HEK293 (cell line): ENCODE results near the gene IL16.

Experiments
- CTCF ChIA-PET: fragments of 350-600 bp; formaldehyde crosslinking; extraction: SDS; loops from one replicate; lab custom pipeline; 2021; ENCODE audit warnings: antibody characterized with exemption; lab: Yijun Ruan, JAX
- POLR2A ChIA-PET: fragments of 300-600 bp; formaldehyde crosslinking; extraction: SDS; loops from one replicate; lab custom pipeline; 2020; ENCODE audit warnings: antibody characterized with exemption, inconsistent platforms; lab: Yijun Ruan, JAX
- H3K27ac ChIP-seq: fragments of 200-500 bp; sonication (Bioruptor generic); 2 replicates; pipeline ENCODE4 v1.5.1; 2014; ENCODE audit warnings: low read depth, low read length, control low read depth, inconsistent platforms; ENCODE audit errors: extremely low read depth
- H3K36me3 ChIP-seq, 2 experiments: fragments of 200-500 bp in 1 of 2; sonication (Bioruptor generic) in 1 of 2; 1 replicate in 1 of 2; 2 replicates in 1 of 2; pipeline ENCODE4 v1.5.1; 2014 to 2017; ENCODE audit warnings: inconsistent platforms in 2 of 2, low read length in 2 of 2; ENCODE audit not compliant: control insufficient read depth in 2 of 2, insufficient read depth in 1 of 2
- H3K4me1 ChIP-seq: fragments of 200-500 bp; sonication (Bioruptor generic); 2 replicates; pipeline ENCODE4 v1.5.1; 2014; ENCODE audit warnings: mild to moderate bottlenecking, low read length, inconsistent platforms; ENCODE audit not compliant: control insufficient read depth, insufficient read depth
- H3K4me3 ChIP-seq: 2 replicates; pipeline ENCODE4 v1.5.1; 2011; ENCODE audit warnings: low read depth, mild to moderate bottlenecking, control low read depth, low read length, moderate library complexity
- H3K9me3 ChIP-seq: fragments of 200-500 bp; sonication (Bioruptor generic); 2 replicates; pipeline ENCODE4 v1.5.1; 2014; ENCODE audit warnings: low read depth, low read length, inconsistent platforms; ENCODE audit not compliant: control insufficient read depth, insufficient read depth
- EGR2 ChIP-seq: fragments of 450-650 bp; formaldehyde crosslinking; IDR thresholded peaks from 2 replicates; pipeline ENCODE4 v1.5.1; 2016; ENCODE audit warnings: low read depth, missing biosample characterization, missing genetic modification characterization
- KLF7 ChIP-seq: fragments of 450-650 bp; formaldehyde crosslinking; IDR thresholded peaks from 2 replicates; pipeline ENCODE4 v1.5.1; 2016; ENCODE audit warnings: missing biosample characterization, missing genetic modification characterization, borderline replicate concordance
- KLF9 ChIP-seq: fragments of 450-650 bp; formaldehyde crosslinking; IDR thresholded peaks from 2 replicates; pipeline ENCODE4 v1.5.1; 2016; ENCODE audit warnings: missing biosample characterization, missing genetic modification characterization, low read depth
- PRDM2 ChIP-seq: fragments of 450-650 bp; formaldehyde crosslinking; IDR thresholded peaks from 2 replicates; pipeline ENCODE4 v1.5.1; 2016; ENCODE audit warnings: missing biosample characterization, missing genetic modification characterization, borderline replicate concordance
- SALL2 ChIP-seq: fragments of 450-650 bp; formaldehyde crosslinking; IDR thresholded peaks from 2 replicates; pipeline ENCODE4 v1.5.0; 2017; ENCODE audit warnings: missing biosample characterization, mild to moderate bottlenecking, missing genetic modification characterization, borderline replicate concordance
- SCRT2 ChIP-seq: fragments of 450-650 bp; formaldehyde crosslinking; IDR thresholded peaks from 2 replicates; pipeline ENCODE4 v1.5.1; 2016; ENCODE audit warnings: missing biosample characterization, missing genetic modification characterization
- ZNF148 ChIP-seq: fragments of 450-650 bp; formaldehyde crosslinking; IDR thresholded peaks from 2 replicates; pipeline ENCODE4 v1.5.0; 2017; ENCODE audit warnings: missing biosample characterization, missing genetic modification characterization, borderline replicate concordance
- ZNF2 ChIP-seq: fragments of 450-650 bp; formaldehyde crosslinking; IDR thresholded peaks from 2 replicates; pipeline ENCODE4 v1.5.1; 2016; ENCODE audit warnings: missing biosample characterization, missing genetic modification characterization
- ZNF324 ChIP-seq: fragments of 450-650 bp; formaldehyde crosslinking; IDR thresholded peaks from 2 replicates; pipeline ENCODE4 v1.5.1; 2016; ENCODE audit warnings: missing biosample characterization, missing genetic modification characterization
- ZNF404 ChIP-seq: fragments of 450-650 bp; formaldehyde crosslinking; IDR thresholded peaks from 2 replicates; pipeline ENCODE4 v1.5.1; 2017; ENCODE audit warnings: missing biosample characterization, missing genetic modification characterization
- ZNF514 ChIP-seq: fragments of 450-650 bp; formaldehyde crosslinking; IDR thresholded peaks from 2 replicates; pipeline ENCODE4 v1.5.1; 2016; ENCODE audit warnings: missing biosample characterization, missing genetic modification characterization
- ZNF837 ChIP-seq: fragments of 450-650 bp; formaldehyde crosslinking; IDR thresholded peaks from 2 replicates; pipeline ENCODE4 v1.5.1; 2016; ENCODE audit warnings: missing biosample characterization, missing genetic modification characterization
- TF ChIP-seq, protein P1 (sequence below): fragments of 450-650 bp; formaldehyde crosslinking; IDR thresholded peaks from 2 replicates; pipeline ENCODE4 v1.5.1; 2017; ENCODE audit warnings: missing biosample characterization, mild to moderate bottlenecking, missing genetic modification characterization, moderate library complexity
- TF ChIP-seq, protein P2 (sequence below): fragments of 450-650 bp; formaldehyde crosslinking; IDR thresholded peaks from 2 replicates; pipeline ENCODE4 v1.5.1; 2017; ENCODE audit warnings: missing biosample characterization, missing genetic modification characterization

The IL16 gene

GRCh38 chr15:81165535-81165934 lies 31.1 kb upstream of the IL16 start:
- H3K36me3 ChIP-seq = no peaks in the 10 kb centered on the region
- no peak overlapping the region for H3K27ac ChIP-seq
- H3K9me3 ChIP-seq = no peaks in the 10 kb centered on the region
- TF ChIP-seq KLF7 (tag by site-specific recombination) = no peak
- no peak for TF ChIP-seq ZNF837 (tag by site-specific recombination)
- no peak for TF ChIP-seq ZNF2 (tag by site-specific recombination)
- TF ChIP-seq ZNF148 = no peak
- ChIA-PET POLR2A (no interaction called here), CTCF (interaction anchor here (0.6 to 2.9 kb wide), 5 partner anchors 10 to 188 kb away, joined by 3 to 24 read pairs (median 6); no protein-coding TSS in a partner anchor)
- no peak overlapping the region for H3K4me3 ChIP-seq
- H3K4me1 ChIP-seq = no peaks in the 10 kb centered on the region

- no peak for TF ChIP-seq SALL2 (tag by site-specific recombination)
- TF ChIP-seq EGR2 (tag by site-specific recombination) = no peak
- no peak for TF ChIP-seq ZNF404 (tag by site-specific recombination)
- TF ChIP-seq SCRT2 (tag by site-specific recombination) = no peak
- TF ChIP-seq, protein P1, sequence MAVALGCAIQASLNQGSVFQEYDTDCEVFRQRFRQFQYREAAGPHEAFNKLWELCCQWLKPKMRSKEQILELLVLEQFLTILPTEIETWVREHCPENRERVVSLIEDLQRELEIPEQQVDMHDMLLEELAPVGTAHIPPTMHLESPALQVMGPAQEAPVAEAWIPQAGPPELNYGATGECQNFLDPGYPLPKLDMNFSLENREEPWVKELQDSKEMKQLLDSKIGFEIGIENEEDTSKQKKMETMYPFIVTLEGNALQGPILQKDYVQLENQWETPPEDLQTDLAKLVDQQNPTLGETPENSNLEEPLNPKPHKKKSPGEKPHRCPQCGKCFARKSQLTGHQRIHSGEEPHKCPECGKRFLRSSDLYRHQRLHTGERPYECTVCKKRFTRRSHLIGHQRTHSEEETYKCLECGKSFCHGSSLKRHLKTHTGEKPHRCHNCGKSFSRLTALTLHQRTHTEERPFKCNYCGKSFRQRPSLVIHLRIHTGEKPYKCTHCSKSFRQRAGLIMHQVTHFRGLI (tag by site-specific recombination) = no peak
- no peak for TF ChIP-seq ZNF324 (tag by site-specific recombination)
- no peak for TF ChIP-seq ZNF514 (tag by site-specific recombination)
- no peak for TF ChIP-seq PRDM2 (tag by site-specific recombination)
- TF ChIP-seq, protein P2, sequence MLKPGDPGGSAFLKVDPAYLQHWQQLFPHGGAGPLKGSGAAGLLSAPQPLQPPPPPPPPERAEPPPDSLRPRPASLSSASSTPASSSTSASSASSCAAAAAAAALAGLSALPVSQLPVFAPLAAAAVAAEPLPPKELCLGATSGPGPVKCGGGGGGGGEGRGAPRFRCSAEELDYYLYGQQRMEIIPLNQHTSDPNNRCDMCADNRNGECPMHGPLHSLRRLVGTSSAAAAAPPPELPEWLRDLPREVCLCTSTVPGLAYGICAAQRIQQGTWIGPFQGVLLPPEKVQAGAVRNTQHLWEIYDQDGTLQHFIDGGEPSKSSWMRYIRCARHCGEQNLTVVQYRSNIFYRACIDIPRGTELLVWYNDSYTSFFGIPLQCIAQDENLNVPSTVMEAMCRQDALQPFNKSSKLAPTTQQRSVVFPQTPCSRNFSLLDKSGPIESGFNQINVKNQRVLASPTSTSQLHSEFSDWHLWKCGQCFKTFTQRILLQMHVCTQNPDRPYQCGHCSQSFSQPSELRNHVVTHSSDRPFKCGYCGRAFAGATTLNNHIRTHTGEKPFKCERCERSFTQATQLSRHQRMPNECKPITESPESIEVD (tag by site-specific recombination) = no peak
- no peak for TF ChIP-seq KLF9
- TF ChIP-seq, all 188 proteins: peak for 0
- Histone ChIP-seq H3K36me3 (no peaks in the 10 kb centered on the region), H3K27ac (no peak overlapping the region), H3K4me3 (no peak overlapping the region), H3K4me1 (no peaks in the 10 kb centered on the region), H3K9me3 (no peaks in the 10 kb centered on the region)
- CTCF ChIA-PET = interaction anchor here (0.6 to 2.6 kb wide), 4 partner anchors 11 to 99 kb away, joined by 3 to 9 read pairs (median 5); no protein-coding TSS in a partner anchor
- POLR2A ChIA-PET = no interaction called here
These were observed 29.9 kb upstream of the IL16 start for GRCh38 chr15:81166636-81167305.
